HT-29 (cell line): ENCODE data around the gene TRIM71. TPM values are rescaled to one million over a fixed set of nuclear protein-coding genes. Genes with fewer than 3 reads are reported as not detected.
A peak's percentile ranks its signal among the peaks of the same experiment; 100 is the strongest.

ENCODE experiments used
- DNase-seq: peaks from one replicate; pipeline ENCODE4 v3.0.0-alpha.2; 2015; ENCODE audit warnings: low spot score
- total RNA-seq: library from RNA; depleted of rRNA; stranded (reverse); fragments of >200 nt; shearing (Covaris generic); gene quantifications from 2 replicates; pipeline ENCODE4 v1.2.3, GENCODE V29; 2014

TRIM71 gene
- total RNA-seq, 1 experiment from 2014 or later = not detected

DNA sequence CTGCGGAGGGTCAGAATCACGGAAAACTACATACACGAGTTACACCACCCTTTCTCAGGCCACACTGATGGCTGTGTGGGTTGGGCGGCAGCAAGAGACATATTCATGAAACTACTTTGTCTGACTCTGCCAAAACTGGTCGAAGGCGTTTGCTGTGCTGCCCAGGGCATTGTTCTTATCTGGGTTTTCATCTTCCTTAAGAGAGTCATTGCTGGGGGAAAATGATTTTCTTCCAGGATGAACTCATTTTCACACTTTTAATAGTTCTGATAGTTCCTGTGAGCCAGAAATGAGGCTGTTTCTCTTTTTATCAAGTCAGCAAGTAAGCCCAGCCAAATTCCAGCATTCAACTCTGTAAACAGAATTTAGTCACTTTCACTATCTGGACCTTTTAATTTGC, 47.6 kb downstream of the TRIM71 start:
- no peak for DNase-seq

DNA sequence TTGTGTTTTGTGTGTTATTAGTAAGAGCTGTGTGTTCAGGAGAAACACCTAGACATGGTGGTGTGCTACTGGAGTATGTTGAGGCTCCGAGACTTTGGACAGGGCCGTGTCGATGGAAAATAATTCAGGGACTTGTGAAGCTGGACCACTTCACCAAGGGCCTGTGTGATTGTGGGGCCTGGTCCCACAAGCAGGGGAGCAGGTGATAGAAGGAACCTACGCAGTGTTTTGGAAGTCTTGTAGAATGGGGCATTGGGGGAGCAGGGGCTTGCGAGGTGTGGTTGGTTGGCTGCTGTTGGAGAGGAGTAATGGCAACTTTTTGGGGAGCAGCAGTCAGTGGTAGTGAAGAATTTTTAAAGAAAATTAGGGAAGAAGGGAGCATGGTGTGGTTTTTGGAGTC, 48.7 kb downstream of the TRIM71 start:
- DNase-seq = no peak

DNA sequence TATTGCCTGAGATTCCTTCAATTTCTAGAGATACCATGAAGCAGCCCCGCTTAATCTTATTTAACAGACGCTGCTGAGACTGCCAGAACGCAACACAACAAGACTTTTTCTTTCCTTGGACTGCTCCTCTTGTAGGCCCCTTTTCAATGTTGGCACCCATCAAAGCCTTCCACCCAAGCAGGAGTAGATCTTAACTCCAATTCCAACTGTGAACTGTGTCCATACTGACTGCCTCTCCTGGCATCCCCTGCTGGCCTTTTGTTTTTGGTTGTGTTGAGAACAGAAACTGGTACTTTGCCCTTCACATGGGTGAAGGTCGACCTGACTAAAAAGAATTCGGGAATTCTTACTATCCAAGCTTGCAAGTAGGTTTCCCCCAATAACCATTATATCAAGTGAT, 50.2 kb downstream of the TRIM71 start:
- no peak for DNase-seq

DNA sequence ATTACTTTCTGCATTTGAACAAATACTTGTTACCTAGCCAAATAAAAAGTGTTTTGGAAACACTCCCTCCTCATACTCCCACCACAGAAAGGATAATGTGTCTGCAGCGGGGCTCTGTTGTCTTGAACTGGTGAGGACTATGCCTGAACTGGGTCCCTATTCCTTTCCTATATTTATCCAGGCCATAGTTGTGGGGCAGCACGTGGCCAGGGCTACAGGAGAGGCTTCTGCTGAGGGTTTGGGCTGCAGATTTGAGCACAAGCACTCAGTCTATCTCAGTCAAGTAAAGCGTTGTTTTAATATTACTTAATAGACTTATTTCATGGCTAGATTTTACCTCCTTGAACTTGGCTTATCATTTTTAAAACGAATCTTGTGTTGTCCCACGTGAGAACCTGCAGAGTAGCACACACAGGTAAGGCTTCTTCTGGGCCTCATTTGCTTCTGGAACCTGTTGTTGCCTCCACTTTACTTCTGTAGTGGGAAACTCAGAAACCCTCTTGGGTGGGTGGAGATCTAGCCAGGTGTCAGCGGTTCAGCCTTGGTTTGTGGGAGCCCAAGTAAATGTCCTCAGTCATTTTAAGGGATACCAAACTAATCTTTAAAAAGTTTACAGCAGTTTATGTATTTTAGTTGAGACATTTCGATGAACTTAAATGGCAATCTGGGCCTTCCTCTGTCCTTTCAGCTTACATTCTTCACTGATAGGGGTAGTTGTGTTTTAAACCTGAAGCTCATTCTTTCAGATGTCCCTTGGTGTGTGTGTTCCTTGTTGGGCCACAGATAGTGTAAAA, 51.1 kb downstream of the TRIM71 start:
- no peak for DNase-seq

DNA sequence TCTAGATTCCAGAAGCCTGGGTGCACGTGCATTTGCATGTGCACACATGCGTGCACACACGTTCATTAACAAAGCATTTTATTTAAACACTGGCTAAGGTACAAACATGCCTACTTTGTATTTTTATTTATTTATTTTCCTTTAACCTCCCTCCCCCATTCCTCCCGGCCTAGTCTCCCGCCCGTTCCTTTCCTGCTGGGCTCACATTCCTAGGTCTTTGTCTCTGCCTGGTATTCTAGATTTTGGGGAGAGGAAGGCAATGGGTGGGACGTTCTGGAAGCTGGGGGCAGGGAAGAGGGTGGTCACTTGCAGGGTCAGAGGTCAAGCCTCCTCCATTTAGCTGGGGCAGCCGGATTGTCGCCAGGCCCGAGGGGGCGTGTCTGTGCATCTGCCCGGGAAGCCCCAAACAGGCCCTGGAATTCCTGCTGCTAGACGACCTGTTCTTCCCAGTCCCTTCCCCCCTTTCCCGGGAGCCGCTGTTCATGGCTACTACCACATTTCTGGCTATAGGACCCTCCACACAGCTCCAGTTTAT, 51.8 kb downstream of the TRIM71 start:
- DNase-seq = no peak

DNA sequence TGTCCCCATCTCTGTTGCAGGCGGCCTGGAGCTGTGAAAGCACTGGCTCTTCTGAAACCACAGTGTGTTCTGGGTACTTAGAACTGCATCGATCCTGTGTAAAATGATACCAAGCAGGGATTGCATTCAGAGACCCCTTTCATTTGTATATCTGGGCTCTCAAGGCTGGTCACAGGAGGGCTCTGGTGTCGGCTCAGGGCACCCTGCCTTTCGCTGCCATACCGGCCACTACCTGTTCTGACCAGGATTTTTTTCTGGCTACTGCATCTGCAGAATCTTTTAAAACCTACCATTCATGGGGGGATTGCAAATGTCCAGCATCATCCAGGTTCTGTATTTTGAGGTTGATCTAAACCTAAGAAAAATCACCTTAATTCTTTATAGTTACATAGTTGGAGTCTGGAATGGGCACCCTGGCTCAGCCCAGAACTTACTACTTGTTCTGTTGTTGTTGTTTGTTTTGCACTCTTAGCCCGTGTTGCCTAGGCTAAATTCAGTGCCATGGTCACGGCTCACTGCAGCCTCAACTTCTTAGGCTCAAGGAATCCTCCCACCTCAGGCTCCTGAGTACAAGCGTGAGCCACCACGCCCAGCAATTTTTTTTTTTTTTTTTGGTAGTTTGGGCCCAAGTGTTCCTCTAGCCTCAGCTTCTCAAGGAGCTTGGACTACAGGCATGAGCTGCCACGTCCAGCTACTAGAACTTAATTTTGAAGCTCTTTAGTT, 52.7 kb downstream of the TRIM71 start:
- DNase-seq = no peak

DNA sequence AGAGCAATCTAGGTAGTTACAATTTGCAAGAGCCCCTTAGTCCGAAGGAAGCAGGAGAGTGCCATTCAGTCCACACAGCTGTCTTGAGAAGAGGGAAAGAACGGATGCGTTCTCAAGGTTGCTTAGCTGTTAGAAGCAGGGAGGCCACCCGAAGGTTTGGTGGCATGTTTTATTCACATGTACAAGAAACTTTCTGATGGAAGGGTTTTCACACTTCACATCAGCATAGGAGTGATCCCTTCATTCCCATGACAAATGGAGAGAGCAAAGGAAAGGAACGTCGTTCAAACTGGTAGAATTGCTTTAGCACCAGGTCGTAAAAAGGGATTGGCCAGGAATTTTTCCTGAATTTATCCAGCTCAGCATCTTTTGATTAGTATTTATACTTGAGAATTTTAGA, 53.5 kb downstream of the TRIM71 start:
- DNase-seq = no peak

DNA sequence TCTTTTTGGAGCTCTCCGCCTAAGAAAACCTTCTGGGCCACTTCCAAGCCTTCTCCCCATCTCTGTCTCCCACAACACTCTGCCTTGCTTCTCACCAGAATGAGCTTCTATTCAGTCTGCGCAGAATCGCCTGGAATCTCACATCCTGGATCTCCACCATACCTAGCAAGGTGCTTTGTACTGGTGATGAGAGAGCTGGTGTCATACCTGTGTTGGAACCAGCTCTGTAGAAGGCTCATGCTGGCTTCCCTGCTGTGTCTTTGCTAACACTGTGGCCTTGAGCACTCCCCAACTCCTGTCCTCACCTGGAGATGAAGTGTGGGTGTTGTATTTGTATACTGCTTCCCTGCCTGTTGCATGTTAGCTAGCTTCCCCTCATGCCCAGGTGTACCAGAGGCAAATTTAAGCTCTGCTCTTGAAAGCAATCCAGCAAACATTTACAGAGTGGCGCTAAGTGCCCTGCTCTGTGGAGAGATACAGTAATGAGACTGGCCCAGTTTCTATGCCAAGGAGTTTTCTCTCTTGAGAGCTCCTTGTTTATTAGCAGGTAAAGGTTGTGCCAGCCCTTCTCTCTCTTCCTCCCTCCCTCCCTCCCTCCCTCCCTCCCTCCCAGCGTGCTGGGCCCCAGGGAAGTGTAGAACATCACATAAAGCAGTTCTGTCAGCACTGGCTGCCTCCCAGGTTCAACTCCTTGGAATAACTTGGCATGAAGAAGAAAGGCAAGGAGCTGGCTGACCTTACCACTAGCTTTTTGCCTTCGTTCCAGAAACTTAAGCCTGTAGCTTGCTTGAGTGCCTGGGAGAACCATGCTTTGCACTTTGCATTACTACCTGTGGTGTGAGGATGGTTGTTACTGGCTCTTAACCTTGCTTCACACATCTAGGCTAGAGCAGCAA, 54.9 kb downstream of the TRIM71 start:
- DNase-seq = no peak

DNA sequence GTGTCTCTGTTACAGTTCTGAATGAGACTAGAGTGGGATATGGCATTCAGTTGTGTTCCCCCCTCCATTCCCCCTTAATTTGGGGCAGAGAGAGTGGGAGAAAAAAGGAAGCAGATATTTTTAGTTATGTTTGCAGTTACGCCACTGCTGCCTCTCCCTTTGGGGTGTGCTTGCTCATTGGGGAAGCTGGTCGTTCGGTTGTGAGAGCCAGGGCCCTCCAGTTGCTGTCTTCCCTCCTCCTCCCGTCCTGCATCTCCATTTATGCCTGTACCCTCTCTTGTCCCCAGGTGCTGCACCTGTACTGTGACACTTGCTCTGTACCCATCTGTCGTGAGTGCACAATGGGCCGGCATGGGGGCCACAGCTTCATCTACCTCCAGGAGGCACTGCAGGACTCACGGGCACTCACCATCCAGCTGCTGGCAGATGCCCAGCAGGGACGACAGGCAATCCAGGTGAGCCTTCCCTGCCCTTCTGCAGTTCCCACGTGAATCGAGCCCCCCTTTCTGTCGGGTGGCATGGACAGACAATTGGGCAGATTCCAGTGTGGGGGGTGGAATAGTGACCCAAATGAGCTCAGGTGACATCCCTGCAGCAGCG, 55.8 kb downstream of the TRIM71 start:
- no peak for DNase-seq

DNA sequence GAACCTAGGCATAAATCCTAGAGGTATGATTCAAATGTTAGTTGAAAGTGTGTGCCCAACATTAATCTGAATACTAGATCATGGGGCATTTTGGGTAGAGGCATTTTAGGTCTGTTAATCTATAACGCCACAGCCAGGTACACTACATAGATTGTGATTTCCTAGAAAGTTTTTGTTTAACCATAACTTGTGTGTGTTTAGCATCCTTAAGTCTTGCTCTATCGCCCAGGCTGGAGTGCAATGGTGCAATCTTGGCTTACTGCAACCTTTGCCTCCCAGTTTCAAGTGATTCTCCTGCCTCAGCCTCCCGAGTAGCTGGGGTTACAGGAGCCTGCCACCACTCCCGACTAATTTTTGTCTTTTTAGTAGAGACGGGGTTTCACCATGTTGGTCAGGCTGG, 59.1 kb downstream of the TRIM71 start:
- DNase-seq = no peak

DNA sequence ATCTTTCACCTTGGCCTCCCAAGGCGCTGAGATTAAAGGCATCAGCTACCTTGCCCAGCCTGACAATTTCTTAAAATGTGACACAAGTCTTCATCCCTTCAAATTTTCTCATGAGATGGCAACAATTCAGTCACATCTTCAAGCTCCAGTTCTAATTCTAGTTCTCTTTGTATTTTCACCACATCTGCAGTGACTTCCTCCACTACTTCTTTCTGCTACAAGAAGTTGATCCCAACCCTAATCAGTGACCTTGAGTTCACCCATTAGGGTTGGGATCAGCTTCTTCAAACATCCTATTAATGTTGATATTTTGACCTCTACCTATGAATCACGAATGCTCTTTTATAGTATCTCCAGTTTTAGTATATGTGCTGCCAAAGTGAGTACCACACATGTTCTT, 59.8 kb downstream of the TRIM71 start:
- DNase-seq = no peak

DNA sequence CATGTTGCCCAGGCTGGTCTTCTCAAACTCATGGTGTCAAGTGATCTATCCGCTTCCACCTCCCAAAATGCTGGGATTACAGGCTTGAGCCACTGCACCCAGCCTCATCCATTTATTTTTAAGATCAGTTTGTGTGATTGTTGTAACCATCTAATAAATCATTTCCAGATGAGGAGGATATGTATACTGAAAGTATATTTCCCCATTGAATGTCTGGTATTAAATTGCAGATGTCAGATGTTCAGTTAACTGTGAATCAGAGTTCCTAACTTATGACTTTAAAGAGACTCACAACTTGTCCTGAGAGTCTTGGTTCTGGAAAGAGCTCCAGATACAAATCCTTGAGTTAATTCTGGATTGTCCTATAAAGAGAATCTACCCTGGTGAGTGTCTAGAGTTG, 62.4 kb downstream of the TRIM71 start:
- no peak for DNase-seq

DNA sequence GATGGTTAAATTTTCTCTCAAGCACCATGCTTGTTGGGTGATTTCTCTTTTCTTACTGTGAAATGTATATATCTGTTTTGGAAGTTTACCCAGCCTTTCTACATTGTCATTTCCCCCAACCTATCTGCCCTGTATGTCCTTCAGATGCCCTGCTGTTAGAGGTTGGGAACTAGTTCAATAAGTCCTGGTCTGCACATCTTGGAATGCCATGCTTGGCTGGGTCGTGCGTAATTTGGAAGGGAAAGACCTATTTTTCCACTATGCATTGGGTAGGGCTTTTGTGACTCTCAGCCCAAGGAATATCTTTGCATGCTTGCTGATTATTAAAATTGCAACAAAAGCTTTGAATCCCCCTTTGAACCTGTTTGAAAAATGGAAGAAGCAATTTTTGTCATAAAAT, 63.8 kb downstream of the TRIM71 start:
- DNase-seq = no peak

DNA sequence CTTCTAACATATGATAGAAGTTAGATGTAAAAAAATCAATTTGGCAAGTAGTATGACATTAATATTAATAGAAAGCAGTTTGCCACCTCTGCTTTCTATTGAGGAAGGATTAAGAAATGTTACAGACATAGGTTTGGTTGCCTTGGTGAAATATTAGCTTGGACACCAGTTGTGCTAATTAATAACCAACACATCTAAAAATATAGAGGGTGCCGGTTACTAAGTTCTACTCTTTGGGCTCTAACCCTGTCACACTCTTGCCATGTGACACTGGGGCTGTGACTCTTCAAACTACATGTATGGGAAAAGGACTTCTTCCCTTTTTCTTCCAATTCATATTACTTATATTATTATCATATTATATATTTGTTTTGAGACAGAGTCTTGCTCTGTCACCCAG, 64.4 kb downstream of the TRIM71 start:
- DNase-seq = no peak

DNA sequence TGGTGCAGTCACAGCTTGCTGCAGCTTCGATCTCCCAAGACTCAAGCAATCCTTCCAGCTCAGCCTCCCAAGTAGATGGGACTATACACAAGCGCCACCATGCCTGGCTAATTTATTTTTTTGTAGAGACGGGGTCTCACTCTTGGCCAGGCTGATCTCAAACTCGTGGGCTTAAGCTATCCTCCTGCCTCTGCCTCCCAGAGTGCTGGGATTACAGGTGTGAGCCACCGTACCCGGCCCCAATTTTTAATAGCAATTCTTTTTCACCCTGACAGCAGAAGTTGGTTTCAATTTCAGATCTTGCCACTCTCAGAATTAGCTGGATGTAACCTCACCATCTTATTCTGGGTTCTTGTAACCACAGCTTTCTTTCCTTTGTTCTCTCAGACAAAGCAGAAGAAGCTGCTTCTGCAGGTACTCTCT, 64.8 kb downstream of the TRIM71 start:
- DNase-seq = no peak

DNA sequence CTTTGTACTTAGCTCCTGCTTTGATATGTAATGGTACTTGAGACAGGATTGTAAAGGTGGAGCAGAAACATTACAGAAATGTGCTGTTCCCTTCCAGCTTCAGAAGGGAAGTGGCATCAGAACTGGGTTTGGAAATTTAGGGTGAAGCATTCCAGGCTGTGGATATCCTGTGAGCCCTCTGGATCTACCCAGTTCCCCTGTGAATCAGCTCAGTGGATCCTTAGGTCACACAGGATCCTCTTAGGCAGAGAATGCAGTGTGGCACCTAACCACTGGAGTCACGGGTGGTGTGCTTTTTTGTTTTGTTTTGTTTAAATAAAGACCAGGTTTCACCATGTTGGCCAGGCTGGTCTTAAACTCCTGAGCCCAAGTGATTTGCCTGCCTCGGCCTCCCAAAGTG, 66.0 kb downstream of the TRIM71 start:
- no peak for DNase-seq

DNA sequence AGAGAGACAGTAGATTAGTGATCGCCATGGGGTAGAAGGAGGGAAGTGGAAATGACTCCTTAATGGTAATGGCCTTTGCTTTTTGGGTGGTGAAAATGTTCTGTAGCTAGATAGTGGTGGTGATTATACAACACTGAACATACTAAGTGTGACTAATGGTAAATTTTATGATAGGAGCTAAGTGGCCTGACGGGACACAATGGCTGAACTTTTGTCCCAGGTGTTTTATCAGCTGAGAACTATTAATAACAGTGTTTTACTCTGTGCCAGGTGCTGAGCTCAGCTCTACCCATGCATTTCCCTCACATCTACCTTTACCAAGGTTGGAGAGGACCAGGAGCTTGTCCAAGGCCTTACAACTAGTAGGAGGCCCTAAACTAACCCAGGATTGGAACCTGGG, 66.8 kb downstream of the TRIM71 start:
- DNase-seq = no peak

DNA sequence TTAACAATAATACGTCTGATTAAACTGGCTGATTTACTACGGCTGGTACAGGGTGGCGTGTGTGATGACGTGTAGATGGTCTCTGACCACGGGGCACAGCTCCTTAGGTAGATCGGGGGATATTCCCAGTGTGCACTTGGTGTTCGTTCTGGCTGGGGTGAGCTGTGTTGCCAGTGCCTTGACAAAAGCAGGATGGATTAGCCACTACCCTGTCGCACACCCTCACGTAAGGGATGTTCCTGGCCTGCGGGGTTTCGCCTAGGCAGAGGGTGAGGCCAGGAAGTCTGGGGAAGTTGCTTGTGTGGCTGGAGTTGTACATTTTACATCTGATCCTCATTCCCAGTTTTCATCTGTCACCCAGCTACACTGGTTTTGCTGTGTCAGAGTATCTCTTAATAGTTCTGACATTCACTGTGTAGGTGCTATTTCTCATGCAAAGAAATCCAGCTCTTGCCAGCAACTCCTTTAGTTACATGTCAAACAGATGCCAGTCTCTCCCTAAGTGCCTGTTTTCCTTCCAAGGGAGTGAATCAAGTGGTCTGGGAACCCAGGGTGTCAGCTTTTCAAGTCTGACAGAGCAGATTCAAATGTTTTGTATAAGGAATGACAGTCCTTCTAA, 67.6 kb downstream of the TRIM71 start:
- no peak for DNase-seq

DNA sequence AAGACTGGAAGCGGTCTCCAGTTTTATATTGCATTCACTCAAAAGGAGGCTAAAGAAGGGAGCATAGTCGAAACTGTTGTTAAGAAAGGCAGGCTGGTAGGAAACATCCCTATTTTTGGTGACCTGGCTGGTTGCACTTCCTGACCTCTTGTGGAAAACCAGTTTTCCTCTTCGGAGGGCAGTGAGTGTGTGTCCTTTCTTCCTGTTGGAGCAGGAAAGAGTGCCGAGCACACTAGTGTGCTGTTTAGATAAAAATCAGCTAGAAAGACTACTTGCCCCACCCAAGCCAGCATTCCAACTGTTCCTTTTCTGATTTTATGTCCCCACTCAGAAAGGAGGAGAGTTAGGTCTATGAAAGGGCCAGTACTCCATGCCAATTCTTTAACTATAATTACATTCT, 68.5 kb downstream of the TRIM71 start:
- peak; percentile 22 for DNase-seq

DNA sequence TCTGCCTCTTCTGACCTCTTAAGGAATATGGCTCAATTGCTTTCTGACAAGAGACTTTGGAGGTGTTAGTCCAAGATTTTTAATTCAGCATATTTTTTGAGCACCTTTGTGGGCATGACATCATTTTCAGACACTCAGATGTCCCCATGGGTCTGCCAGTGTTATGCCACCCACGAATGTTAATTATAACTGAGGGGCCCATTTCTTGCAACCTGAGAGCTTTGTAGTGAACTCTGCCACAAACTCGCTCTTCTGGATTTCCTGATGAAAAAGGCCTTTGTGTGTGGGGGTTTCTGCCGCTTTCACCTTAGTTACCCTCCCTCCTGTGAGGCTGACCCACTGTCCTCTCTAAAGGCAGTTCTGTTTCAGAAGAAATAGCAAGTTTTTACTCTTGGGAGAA, 69.1 kb downstream of the TRIM71 start:
- no peak for DNase-seq

DNA sequence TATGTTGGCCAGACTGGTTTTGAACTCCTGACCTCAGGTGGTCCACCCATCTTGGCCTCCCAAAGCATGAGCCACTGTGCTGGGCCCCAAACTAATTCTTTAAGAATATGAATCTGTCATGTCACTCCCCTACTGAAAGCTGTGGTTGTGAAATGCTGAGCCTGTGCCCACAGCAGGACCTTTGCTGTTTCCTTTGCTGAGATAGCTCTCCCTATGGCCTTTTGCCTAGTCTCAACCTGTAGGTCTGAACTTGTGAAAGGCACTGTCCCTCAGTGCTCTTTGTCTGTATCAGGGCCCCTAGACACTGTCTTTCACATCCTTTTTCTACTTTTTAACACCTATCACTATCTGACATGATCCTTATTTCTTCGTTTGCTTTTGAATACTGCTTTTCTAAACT, 70.9 kb downstream of the TRIM71 start:
- DNase-seq = no peak
